Liver (tissue), 9 donors: ENCODE measurements around the gene APOBEC3B. TPM values are rescaled to one million over a fixed set of nuclear protein-coding genes. Genes with fewer than 3 reads are reported as not detected.

Source experiments
- DNase-seq: peaks from one replicate; pipeline ENCODE4 v3.0.0-alpha.2; 2017; ENCODE audit warnings: low spot score
- H3K27ac ChIP-seq, 2 donors: one replicate each; pipeline ENCODE4 v1.7.0; 2013; ENCODE audit warnings: inconsistent platforms in 2 of 2, low read length in 2 of 2, control low read depth in 1 of 2, low read depth in 1 of 2, mild to moderate bottlenecking in 1 of 2
- H3K27me3 ChIP-seq, 4 donors: one replicate each; pipeline versions ENCODE4 v1.6.1 to v1.7.0; 2013; ENCODE audit warnings: low read length in 3 of 4, inconsistent platforms in 1 of 4, mild to moderate bottlenecking in 1 of 4, moderate library complexity in 1 of 4; ENCODE audit not compliant: control insufficient read depth in 4 of 4, insufficient read depth in 4 of 4
- H3K36me3 ChIP-seq, 4 donors: one replicate each; pipeline versions ENCODE4 v1.6.1 to v1.7.0; 2013; ENCODE audit warnings: low read length in 3 of 4, mild to moderate bottlenecking in 3 of 4, low read depth in 1 of 4, moderate library complexity in 1 of 4; ENCODE audit not compliant: control insufficient read depth in 4 of 4, insufficient read depth in 3 of 4
- H3K4me1 ChIP-seq, 4 donors: one replicate each; pipeline versions ENCODE4 v1.6.1 to v1.7.0; 2013; ENCODE audit warnings: low read length in 3 of 4, mild to moderate bottlenecking in 3 of 4, moderate library complexity in 1 of 4; ENCODE audit not compliant: control insufficient read depth in 4 of 4, insufficient read depth in 4 of 4
- H3K4me3 ChIP-seq, 3 donors: one replicate each; pipeline versions ENCODE4 v1.6.1 to v1.7.0; 2013; ENCODE audit warnings: low read length in 3 of 3, control low read depth in 1 of 3, low read depth in 1 of 3, mild to moderate bottlenecking in 1 of 3
- H3K9ac ChIP-seq, 2 donors: one replicate each; pipeline ENCODE4 v1.7.0; 2013; ENCODE audit warnings: low read length in 2 of 2, mild to moderate bottlenecking in 2 of 2, moderate library complexity in 2 of 2, control low read depth in 1 of 2, low read depth in 1 of 2
- H3K9me3 ChIP-seq, 4 donors: one replicate each; pipeline versions ENCODE4 v1.6.1 to v1.7.0; 2013; ENCODE audit warnings: low read length in 3 of 4; ENCODE audit not compliant: control insufficient read depth in 4 of 4
- ATF3 ChIP-seq: IDR thresholded peaks from 2 replicates; pipeline ENCODE4 v1.6.1; 2016; ENCODE audit warnings: antibody characterized with exemption
- CTCF ChIP-seq: fragments of 150-350 bp; IDR thresholded peaks from 2 replicates; pipeline ENCODE4 v1.5.1; 2017; ENCODE audit warnings: improper control_type of control experiment, low read depth, low read length; ENCODE audit not compliant: missing input control
- EGR1 ChIP-seq, 2 donors: IDR thresholded peaks; 2 replicates each; pipeline ENCODE4 v1.6.1; 2016 to 2018; ENCODE audit warnings: antibody characterized with exemption in 2 of 2, low read depth in 2 of 2
- FOXA1 ChIP-seq: IDR thresholded peaks from 2 replicates; pipeline ENCODE4 v1.6.1; 2016; ENCODE audit warnings: antibody characterized with exemption
- FOXA2 ChIP-seq: IDR thresholded peaks from 2 replicates; pipeline ENCODE4 v1.6.1; 2016; ENCODE audit warnings: antibody characterized with exemption
- GABPA ChIP-seq, 2 donors: IDR thresholded peaks in 1 of 2; conservative IDR thresholded peaks in 1 of 2; 2 replicates each; pipeline ENCODE4 v1.6.1; 2016; ENCODE audit warnings: antibody characterized with exemption in 2 of 2, mild to moderate bottlenecking in 1 of 2, moderate library complexity in 1 of 2
- HNF4A ChIP-seq, 2 donors: conservative IDR thresholded peaks; 2 replicates each; pipeline ENCODE4 v1.6.1; 2016; ENCODE audit warnings: antibody characterized with exemption in 2 of 2, mild to moderate bottlenecking in 2 of 2
- HNF4G ChIP-seq: IDR thresholded peaks from 2 replicates; pipeline ENCODE4 v1.6.1; 2016; ENCODE audit warnings: antibody characterized with exemption
- JUND ChIP-seq, 2 donors: IDR thresholded peaks; 2 replicates each; pipeline ENCODE4 v1.6.1; 2016; ENCODE audit warnings: antibody characterized with exemption in 2 of 2
- MAX ChIP-seq: IDR thresholded peaks from 2 replicates; pipeline ENCODE4 v1.6.1; 2016; ENCODE audit warnings: antibody characterized with exemption
- NR2F2 ChIP-seq: IDR thresholded peaks from 2 replicates; pipeline ENCODE4 v1.6.1; 2016; ENCODE audit warnings: antibody characterized with exemption
- RAD21 ChIP-seq, 2 donors: IDR thresholded peaks; 2 replicates each; pipeline ENCODE4 v1.6.1; 2016; ENCODE audit warnings: antibody characterized with exemption in 2 of 2, mild to moderate bottlenecking in 2 of 2
- REST ChIP-seq: IDR thresholded peaks from 2 replicates; pipeline ENCODE4 v1.6.1; 2016; ENCODE audit warnings: antibody characterized with exemption, mild to moderate bottlenecking
- RXRA ChIP-seq, 2 donors: IDR thresholded peaks; 2 replicates each; pipeline ENCODE4 v1.6.1; 2017 to 2018; ENCODE audit warnings: antibody characterized with exemption in 2 of 2, mild to moderate bottlenecking in 1 of 2
- SP1 ChIP-seq: IDR thresholded peaks from 2 replicates; pipeline ENCODE4 v1.6.1; 2018; ENCODE audit warnings: antibody characterized with exemption, mild to moderate bottlenecking
- TAF1 ChIP-seq: conservative IDR thresholded peaks from 2 replicates; pipeline ENCODE4 v1.6.1; 2016; ENCODE audit warnings: antibody characterized with exemption, mild to moderate bottlenecking
- YY1 ChIP-seq: IDR thresholded peaks from 2 replicates; pipeline ENCODE4 v1.6.1; 2016; ENCODE audit warnings: antibody characterized with exemption, mild to moderate bottlenecking
- ZBTB33 ChIP-seq: IDR thresholded peaks from 2 replicates; pipeline ENCODE4 v1.6.1; 2016; ENCODE audit warnings: antibody characterized with exemption
- WGBS: extraction: QIAGEN DNeasy Blood & Tissue Kit; methylation state at CpG from one replicate; pipeline ENCODE4 v1.1.7; 2013; 5-methylcytosine and 5-hydroxymethylcytosine counted together
- polyA plus RNA-seq, 2 donors: library from polyadenylated mRNA; stranded (reverse) in 1 of 2; unstranded in 1 of 2; fragments of 200-250 nt in 1 of 2; fragments of >200 nt in 1 of 2; fragmentation: Nextera tagmentation in 1 of 2; extraction: Ambion mirVana in 1 of 2; gene quantifications; one replicate each; pipeline versions ENCODE4 v1.2.1 to v1.2.3, GENCODE V29; 2013 to 2015
- total RNA-seq, 2 donors: library from RNA; depleted of rRNA; stranded (reverse); fragments of >200 nt; gene quantifications; one replicate each; pipeline ENCODE4 v1.2.3, GENCODE V29; 2014
- donor health status: healthy.
- donor health status: healthy.
- donor health status: healthy.
- donor health status: healthy.
- donor health status: healthy.

Gene APOBEC3B
- total and polyA plus RNA-seq, 4 donors, result 0.08 to 6.0 (median 0.88) TPM

GRCh38 chr22:38952281-38952993, 29.7 kb upstream of the APOBEC3B start:
- no peaks in the 10 kb centered on the region for H3K36me3 ChIP-seq
- DNase-seq, result no peak
- H3K9ac ChIP-seq, result no peak overlapping the region
- H3K27me3 ChIP-seq, result no peaks in the 10 kb centered on the region
- no peak overlapping the region for H3K4me3 ChIP-seq
- no peaks in the 10 kb centered on the region for H3K9me3 ChIP-seq
- H3K27ac ChIP-seq, result peak overlapping the region in 1 of 2 donors; percentile 59
- 86% methylated on average over 12 of the region's 12 CpGs for WGBS
- H3K4me1 ChIP-seq, result no peaks in the 10 kb centered on the region
- TF ChIP-seq TAF1, result no peak
- no peak for TF ChIP-seq REST
- TF ChIP-seq GABPA (IDR thresholded peaks at IDR 0.05 in 1 of 2, conservative IDR thresholded peaks at IDR 0.05 in 1 of 2), result no peak
- no peak for TF ChIP-seq ZBTB33
- TF ChIP-seq YY1, result no peak
- no peak for TF ChIP-seq FOXA1
- TF ChIP-seq NR2F2, result no peak
- TF ChIP-seq HNF4A (conservative IDR thresholded peaks at IDR 0.05), result no peak
- no peak for TF ChIP-seq RXRA (IDR thresholded peaks at IDR 0.05)
- no peak for TF ChIP-seq SP1
- no peak for TF ChIP-seq ATF3
- no peak for TF ChIP-seq EGR1 (IDR thresholded peaks at IDR 0.05; ENCODE audit: low read depth in 2 of 2)
- TF ChIP-seq JUND (IDR thresholded peaks at IDR 0.05), result no peak
- TF ChIP-seq CTCF, result no peak
- TF ChIP-seq HNF4G, result no peak
- no peak for TF ChIP-seq RAD21 (IDR thresholded peaks at IDR 0.05)
- TF ChIP-seq MAX, result no peak
- TF ChIP-seq FOXA2, result no peak
